Mucosa of stomach (tissue), 1 donor: ENCODE data around the gene ZNF283.

Experiments used
- H3K27me3 ChIP-seq: one replicate; pipeline ENCODE4 v1.7.0; 2013; ENCODE audit warnings: mild to moderate bottlenecking, low read length; ENCODE audit not compliant: control insufficient read depth, insufficient read depth
- H3K36me3 ChIP-seq: one replicate; pipeline ENCODE4 v1.7.0; 2013; ENCODE audit warnings: low read length; ENCODE audit not compliant: control insufficient read depth, insufficient read depth
- H3K4me1 ChIP-seq: one replicate; pipeline ENCODE4 v1.7.0; 2013; ENCODE audit warnings: mild to moderate bottlenecking, low read length; ENCODE audit not compliant: control insufficient read depth, insufficient read depth
- H3K4me3 ChIP-seq: one replicate; pipeline ENCODE4 v1.7.0; 2013; ENCODE audit warnings: low read length
- H3K9ac ChIP-seq: one replicate; pipeline ENCODE4 v1.7.0; 2013; ENCODE audit warnings: mild to moderate bottlenecking, low read length, moderate library complexity
- H3K9me3 ChIP-seq: one replicate; pipeline ENCODE4 v1.7.0; 2013; ENCODE audit warnings: mild to moderate bottlenecking, low read length, moderate library complexity; ENCODE audit not compliant: control insufficient read depth
- donor health status: Pancreatic carcinoma.

Gene ZNF283

DNA sequence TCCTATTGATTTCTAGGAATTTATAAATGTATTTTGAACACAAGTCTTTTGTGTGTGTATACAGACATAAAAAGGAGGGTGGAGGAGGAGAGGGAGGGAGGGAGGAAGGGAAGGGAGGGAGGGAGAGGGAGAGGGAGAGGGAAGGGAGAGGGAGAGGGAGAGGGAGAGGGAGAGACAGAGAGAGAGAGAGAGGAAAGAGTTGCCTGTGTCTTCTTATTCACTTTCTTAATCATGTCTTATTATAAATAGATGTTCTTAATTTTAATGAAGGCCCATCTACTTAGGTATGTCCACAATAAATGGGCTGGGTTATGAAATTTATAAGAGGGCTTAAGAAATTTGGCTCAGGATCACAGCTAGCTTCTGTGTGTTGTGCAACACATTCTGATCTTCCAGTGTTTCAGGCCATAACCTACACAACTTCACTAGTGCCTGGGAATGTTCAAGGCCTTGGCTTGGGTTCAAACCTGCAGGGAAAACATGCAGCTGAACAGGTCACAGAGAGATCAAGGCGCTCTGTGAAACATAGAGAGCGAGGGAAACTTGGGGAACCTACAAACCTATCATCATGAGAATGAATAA, 68.7 kb downstream of the ZNF283 start:
- Histone ChIP-seq H3K9me3 (no peaks in the 10 kb centered on the region), H3K36me3 (no peaks in the 10 kb centered on the region), H3K27me3 (no peaks in the 10 kb centered on the region), H3K4me3 (no peak overlapping the region), H3K9ac (no peak overlapping the region), H3K4me1 (peaks cover 2% of the 10 kb centered on the region)
